Measurements from ENCODE around the gene ACSL5.
A peak's percentile ranks its signal among the peaks of the same experiment; 100 is the strongest.
"Not testable (repeated sequence)": the region's sequence is repeated elsewhere in the genome, so short reads cannot be mapped to it uniquely, and the experiment has no call there.

The ACSL5 gene

DNA sequence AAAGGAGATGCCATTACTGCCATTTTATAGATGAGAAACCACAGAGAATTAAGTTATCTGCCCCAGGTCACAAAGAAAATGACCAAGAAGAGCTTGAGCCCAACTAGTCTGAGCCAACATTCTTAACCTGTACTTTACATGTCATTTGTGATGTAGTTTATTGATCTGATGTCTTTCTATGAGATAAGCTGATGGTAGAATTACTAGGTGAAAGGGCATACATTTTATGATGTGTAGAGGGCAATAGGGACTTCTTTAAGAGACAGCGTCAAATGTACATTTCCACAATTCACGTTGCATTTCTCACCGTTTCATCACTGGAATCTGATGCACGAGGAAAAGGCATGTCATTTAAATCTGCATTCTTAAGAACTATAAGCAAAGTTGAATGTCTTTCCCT lies 11.3 kb downstream of the ACSL5 start:
- no peak overlapping the region for H3K27ac ChIP-seq (ENCODE audit: low read depth, low read length)
- no peaks in the 10 kb centered on the region for H3K9me3 ChIP-seq (ENCODE audit: control insufficient read depth in 5 of 5, low read length in 5 of 5)
- no peak overlapping the region for H3K4me3 ChIP-seq (ENCODE audit: low read depth in 1 of 5, low read length in 5 of 5)
- H3K27me3 ChIP-seq (ENCODE audit: control insufficient read depth in 5 of 5, insufficient read depth in 4 of 5, low read length in 5 of 5), result no peaks in the 10 kb centered on the region
- H3K9ac ChIP-seq (ENCODE audit: low read length in 5 of 5), result no peak overlapping the region
- peaks cover 0 to 7% (median 0%) of the 10 kb centered on the region in 5 donors for H3K36me3 ChIP-seq (ENCODE audit: control insufficient read depth in 5 of 5, insufficient read depth in 5 of 5, low read length in 5 of 5)
- H3K4me1 ChIP-seq (ENCODE audit: control insufficient read depth in 5 of 5, insufficient read depth in 5 of 5, low read length in 5 of 5), result peaks cover 2 to 19% (median 13%) of the 10 kb centered on the region in 5 donors

DNA sequence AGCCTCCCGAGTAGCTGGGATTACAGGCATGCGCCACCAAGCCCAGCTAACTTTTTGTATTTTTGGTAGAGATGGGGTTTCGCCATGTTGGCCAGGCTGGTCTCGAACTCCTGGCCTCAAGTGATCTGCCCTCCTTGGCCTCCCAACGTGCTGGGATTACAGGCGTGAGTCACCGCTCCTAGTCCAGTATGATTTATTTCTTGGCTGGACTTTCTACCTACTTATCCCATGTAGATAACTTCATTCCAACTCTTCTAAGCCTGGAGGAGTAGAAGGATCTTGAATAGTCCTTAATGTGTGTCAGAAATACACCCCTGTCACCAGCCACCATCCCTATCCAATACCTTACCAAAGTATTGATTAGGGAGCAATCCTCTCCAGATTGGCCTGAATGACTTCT lies 14.1 kb downstream of the ACSL5 start:
- not testable (repeated sequence) for H3K4me3 ChIP-seq (ENCODE audit: low read depth in 1 of 5, low read length in 5 of 5); H3K36me3 ChIP-seq (ENCODE audit: control insufficient read depth in 5 of 5, insufficient read depth in 5 of 5, low read length in 5 of 5); H3K9ac ChIP-seq (ENCODE audit: low read length in 5 of 5); H3K27me3 ChIP-seq (ENCODE audit: control insufficient read depth in 5 of 5, insufficient read depth in 4 of 5, low read length in 5 of 5); H3K9me3 ChIP-seq (ENCODE audit: control insufficient read depth in 5 of 5, low read length in 5 of 5)
- peak overlapping the region; percentile 38 for H3K27ac ChIP-seq (ENCODE audit: low read depth, low read length)
- peaks cover 2 to 18% (median 11%) of the 10 kb centered on the region in 5 donors for H3K4me1 ChIP-seq (ENCODE audit: control insufficient read depth in 5 of 5, insufficient read depth in 5 of 5, low read length in 5 of 5)

DNA sequence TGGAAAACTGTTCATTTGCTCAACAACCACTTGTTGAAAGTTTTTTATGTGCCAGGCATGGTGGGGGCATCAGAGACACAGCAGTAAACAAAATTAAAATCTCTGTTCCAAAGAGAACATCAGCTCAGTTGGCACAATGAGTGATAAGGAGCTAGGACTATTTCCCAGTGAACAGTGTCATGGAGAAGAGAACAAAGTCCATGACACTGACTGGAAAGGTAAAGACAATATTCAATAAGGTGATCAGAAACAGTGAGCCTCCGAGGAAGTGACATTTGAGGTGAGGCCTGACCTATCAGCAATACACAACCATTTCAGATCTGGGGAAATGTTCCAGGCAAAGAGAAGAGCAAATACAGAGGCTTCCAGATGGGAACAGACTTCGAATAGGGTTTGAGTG lies 14.6 kb downstream of the ACSL5 start:
- H3K4me3 ChIP-seq (ENCODE audit: low read depth in 1 of 5, low read length in 5 of 5), result no peak overlapping the region
- H3K27ac ChIP-seq (ENCODE audit: low read depth, low read length), result peak overlapping the region; percentile 38
- no peaks in the 10 kb centered on the region for H3K36me3 ChIP-seq (ENCODE audit: control insufficient read depth in 5 of 5, insufficient read depth in 5 of 5, low read length in 5 of 5)
- no peaks in the 10 kb centered on the region for H3K27me3 ChIP-seq (ENCODE audit: control insufficient read depth in 5 of 5, insufficient read depth in 4 of 5, low read length in 5 of 5)
- peaks cover 2 to 13% (median 6%) of the 10 kb centered on the region in 5 donors for H3K4me1 ChIP-seq (ENCODE audit: control insufficient read depth in 5 of 5, insufficient read depth in 5 of 5, low read length in 5 of 5)
- no peaks in the 10 kb centered on the region for H3K9me3 ChIP-seq (ENCODE audit: control insufficient read depth in 5 of 5, low read length in 5 of 5)
- H3K9ac ChIP-seq (ENCODE audit: low read length in 5 of 5), result no peak overlapping the region

DNA sequence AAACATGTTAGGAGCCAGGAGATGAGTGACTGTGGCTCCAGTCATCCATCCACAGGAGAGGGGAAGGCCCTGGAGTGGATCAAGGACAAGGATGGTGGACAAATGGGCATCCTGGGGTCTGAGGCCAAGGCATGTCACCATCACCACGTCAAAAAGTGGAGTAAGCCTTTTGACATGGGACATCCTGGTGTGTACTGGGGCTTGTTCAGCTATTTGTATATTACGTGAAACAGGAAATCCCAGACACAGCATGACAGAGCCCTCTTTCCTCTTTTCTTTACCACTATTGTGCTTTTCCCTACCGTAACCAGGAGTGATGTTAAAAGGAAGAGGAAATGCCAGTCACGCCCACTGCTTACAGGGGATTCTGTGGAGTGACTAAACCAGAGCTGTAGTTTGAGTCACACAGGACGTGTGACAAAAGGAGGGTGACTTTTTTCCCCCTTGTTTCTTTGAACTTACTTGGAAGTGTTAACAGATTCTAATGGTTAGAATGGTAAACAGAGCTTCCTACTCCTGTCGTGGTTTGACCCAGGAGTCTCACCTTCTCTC lies 15.4 kb downstream of the ACSL5 start:
- Histone ChIP-seq H3K27ac (ENCODE audit: low read depth, low read length) (peak overlapping the region; percentile 66), H3K4me3 (ENCODE audit: low read depth in 1 of 5, low read length in 5 of 5) (no peak overlapping the region), H3K4me1 (ENCODE audit: control insufficient read depth in 5 of 5, insufficient read depth in 5 of 5, low read length in 5 of 5) (peaks cover 0 to 10% (median 3%) of the 10 kb centered on the region in 5 donors), H3K27me3 (ENCODE audit: control insufficient read depth in 5 of 5, insufficient read depth in 4 of 5, low read length in 5 of 5) (no peaks in the 10 kb centered on the region), H3K9me3 (ENCODE audit: control insufficient read depth in 5 of 5, low read length in 5 of 5) (no peaks in the 10 kb centered on the region), H3K9ac (ENCODE audit: low read length in 5 of 5) (peak overlapping the region in 1 of 5 donors; percentile 60), H3K36me3 (ENCODE audit: control insufficient read depth in 5 of 5, insufficient read depth in 5 of 5, low read length in 5 of 5) (no peaks in the 10 kb centered on the region)

DNA sequence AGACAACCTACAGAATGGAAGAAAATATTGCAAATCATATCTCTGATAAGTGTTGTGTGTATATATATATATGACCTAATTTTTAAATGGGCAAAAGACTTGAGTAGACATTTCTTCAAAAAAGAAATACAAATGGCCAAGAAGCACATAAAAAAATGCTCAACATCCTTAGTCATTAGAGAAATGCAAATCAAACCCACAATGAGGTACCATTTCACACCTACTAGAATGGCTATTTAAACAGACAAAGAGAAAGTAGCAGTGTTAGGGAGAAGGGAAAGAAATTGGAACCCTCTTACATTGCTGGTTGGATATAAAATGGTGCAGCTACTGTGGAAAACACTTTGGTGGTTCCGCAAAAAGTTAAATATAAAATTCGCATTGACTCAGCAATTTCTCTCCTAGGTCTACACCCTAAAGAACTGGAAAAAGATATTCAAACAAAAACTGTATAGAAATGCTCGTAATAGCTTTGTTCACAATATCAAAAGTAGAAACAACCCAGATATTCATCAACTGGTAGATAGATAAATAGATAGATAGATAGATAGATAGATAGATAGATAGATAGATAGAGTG lies 16.3 kb downstream of the ACSL5 start:
- Histone ChIP-seq H3K4me1 (ENCODE audit: control insufficient read depth in 5 of 5, insufficient read depth in 5 of 5, low read length in 5 of 5) (peaks cover 0 to 10% (median 3%) of the 10 kb centered on the region in 5 donors), H3K27ac (ENCODE audit: low read depth, low read length) (peak overlapping the region; percentile 66), H3K36me3 (ENCODE audit: control insufficient read depth in 5 of 5, insufficient read depth in 5 of 5, low read length in 5 of 5) (peaks cover 0 to 4% (median 0%) of the 10 kb centered on the region in 5 donors), H3K27me3 (ENCODE audit: control insufficient read depth in 5 of 5, insufficient read depth in 4 of 5, low read length in 5 of 5) (no peaks in the 10 kb centered on the region), H3K4me3 (ENCODE audit: low read depth in 1 of 5, low read length in 5 of 5) (no peak overlapping the region), H3K9me3 (ENCODE audit: control insufficient read depth in 5 of 5, low read length in 5 of 5) (no peaks in the 10 kb centered on the region), H3K9ac (ENCODE audit: low read length in 5 of 5) (no peak overlapping the region)

DNA sequence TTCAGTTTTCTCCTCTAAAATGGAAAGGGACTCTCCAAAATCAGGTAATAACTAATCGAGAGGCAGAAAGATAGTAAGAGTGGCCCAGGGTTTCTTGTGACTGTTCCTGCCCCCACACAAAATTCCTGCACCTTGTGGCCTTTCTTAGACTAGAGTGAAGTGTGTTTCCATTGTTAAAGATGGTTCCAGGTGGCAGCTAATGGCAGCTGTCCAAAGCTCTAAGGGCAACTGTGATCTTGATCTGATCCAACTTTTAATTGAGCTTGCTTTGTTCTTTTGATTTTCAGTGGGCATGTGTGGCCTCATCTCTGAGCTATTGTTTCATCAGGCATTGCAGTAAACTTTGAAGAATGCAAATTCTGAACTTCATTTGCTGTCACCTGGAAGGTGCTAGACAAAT lies 19.4 kb downstream of the ACSL5 start:
- Histone ChIP-seq H3K27ac (ENCODE audit: low read depth, low read length) (no peak overlapping the region), H3K4me3 (ENCODE audit: low read depth in 1 of 5, low read length in 5 of 5) (no peak overlapping the region), H3K4me1 (ENCODE audit: control insufficient read depth in 5 of 5, insufficient read depth in 5 of 5, low read length in 5 of 5) (peaks cover 0 to 10% (median 3%) of the 10 kb centered on the region in 5 donors), H3K9me3 (ENCODE audit: control insufficient read depth in 5 of 5, low read length in 5 of 5) (no peaks in the 10 kb centered on the region), H3K27me3 (ENCODE audit: control insufficient read depth in 5 of 5, insufficient read depth in 4 of 5, low read length in 5 of 5) (no peaks in the 10 kb centered on the region), H3K36me3 (ENCODE audit: control insufficient read depth in 5 of 5, insufficient read depth in 5 of 5, low read length in 5 of 5) (peaks cover 2 to 25% (median 10%) of the 10 kb centered on the region in 5 donors), H3K9ac (ENCODE audit: low read length in 5 of 5) (no peak overlapping the region)

DNA sequence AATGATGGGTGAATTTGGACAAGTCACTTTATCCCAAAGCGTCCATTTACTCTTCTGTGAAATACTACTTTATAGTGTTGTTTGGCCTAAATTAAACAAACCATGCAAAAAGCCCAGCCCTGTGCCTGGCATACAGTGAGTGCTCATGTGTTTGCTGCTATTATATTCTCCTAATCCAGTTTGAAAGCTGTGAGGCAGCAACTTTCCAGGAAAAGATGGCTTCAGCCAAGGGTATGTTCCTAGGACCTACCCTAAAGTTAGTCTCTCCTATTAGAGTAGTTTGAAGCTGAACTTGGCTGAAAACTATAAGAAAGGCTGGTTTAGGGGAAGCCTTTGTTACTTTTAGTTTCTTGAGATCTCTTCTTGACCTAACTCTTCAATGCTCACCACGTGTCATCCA lies 19.9 kb downstream of the ACSL5 start:
- H3K27ac ChIP-seq (ENCODE audit: low read depth, low read length), result no peak overlapping the region
- H3K36me3 ChIP-seq (ENCODE audit: control insufficient read depth in 5 of 5, insufficient read depth in 5 of 5, low read length in 5 of 5), result peaks cover 2 to 28% (median 10%) of the 10 kb centered on the region in 5 donors
- H3K4me1 ChIP-seq (ENCODE audit: control insufficient read depth in 5 of 5, insufficient read depth in 5 of 5, low read length in 5 of 5), result peaks cover 0 to 10% (median 3%) of the 10 kb centered on the region in 5 donors
- no peaks in the 10 kb centered on the region for H3K27me3 ChIP-seq (ENCODE audit: control insufficient read depth in 5 of 5, insufficient read depth in 4 of 5, low read length in 5 of 5)
- no peaks in the 10 kb centered on the region for H3K9me3 ChIP-seq (ENCODE audit: control insufficient read depth in 5 of 5, low read length in 5 of 5)
- H3K4me3 ChIP-seq (ENCODE audit: low read depth in 1 of 5, low read length in 5 of 5), result no peak overlapping the region
- no peak overlapping the region for H3K9ac ChIP-seq (ENCODE audit: low read length in 5 of 5)

DNA sequence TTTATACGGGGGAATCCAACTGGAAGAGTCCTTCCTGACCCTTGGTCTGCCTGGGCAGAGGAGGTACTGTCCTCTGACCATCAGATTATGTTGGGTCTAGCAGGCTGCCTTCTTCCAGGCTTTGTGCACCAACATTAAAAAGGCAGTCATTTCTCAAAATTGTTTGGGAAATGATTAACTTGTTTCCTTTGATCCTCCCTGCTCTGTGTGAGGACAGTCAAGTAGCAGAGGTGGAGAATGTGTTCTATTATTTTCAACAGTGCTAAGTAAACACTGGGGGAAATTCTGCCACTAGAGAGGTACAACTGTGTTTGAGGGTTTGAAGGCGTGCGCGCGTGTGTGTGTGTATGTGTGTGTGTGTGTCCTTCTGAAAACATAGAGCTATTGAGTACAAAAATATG lies 20.6 kb downstream of the ACSL5 start:
- H3K27me3 ChIP-seq (ENCODE audit: control insufficient read depth in 5 of 5, insufficient read depth in 4 of 5, low read length in 5 of 5), result no peaks in the 10 kb centered on the region
- H3K27ac ChIP-seq (ENCODE audit: low read depth, low read length), result no peak overlapping the region
- H3K9ac ChIP-seq (ENCODE audit: low read length in 5 of 5), result no peak overlapping the region

DNA sequence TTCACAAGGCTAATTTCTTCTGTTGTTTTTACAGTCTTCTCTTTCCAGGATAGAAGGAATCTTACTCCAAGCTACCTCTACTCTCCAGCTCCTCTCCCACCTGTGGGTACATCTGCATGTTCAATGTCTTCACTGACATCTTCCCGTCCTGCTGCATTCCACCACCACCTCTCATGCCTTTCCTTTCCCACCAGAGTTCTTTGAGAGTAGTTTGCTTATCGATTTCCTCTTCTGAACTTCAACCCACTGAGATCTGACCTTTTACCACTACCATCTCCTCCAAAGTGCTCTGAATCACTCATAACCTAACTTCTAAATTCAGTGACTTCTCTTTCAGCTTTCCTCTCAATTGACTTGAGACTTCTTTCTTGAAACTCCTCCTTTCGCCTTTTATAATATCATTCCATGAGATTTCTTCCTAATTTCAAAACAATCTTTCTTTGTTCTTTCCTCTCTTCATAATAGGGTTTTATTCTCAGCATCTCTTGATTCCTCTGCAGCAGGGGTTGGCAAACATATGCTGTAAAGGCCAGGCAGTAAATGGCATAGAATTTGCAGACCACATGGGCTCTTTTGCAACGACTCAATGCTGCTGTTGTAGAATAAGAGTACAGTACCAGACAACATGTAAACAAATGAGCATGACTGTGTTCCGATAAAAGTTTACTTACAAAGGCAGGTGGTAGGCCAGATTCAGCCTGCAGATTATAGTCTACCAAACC lies 22.1 kb downstream of the ACSL5 start:
- H3K9ac ChIP-seq (ENCODE audit: low read length in 5 of 5), result no peak overlapping the region
- no peak overlapping the region for H3K27ac ChIP-seq (ENCODE audit: low read depth, low read length)
- no peak overlapping the region for H3K4me3 ChIP-seq (ENCODE audit: low read depth in 1 of 5, low read length in 5 of 5)
- H3K4me1 ChIP-seq (ENCODE audit: control insufficient read depth in 5 of 5, insufficient read depth in 5 of 5, low read length in 5 of 5), result no peaks in the 10 kb centered on the region
- H3K36me3 ChIP-seq (ENCODE audit: control insufficient read depth in 5 of 5, insufficient read depth in 5 of 5, low read length in 5 of 5), result peaks cover 7 to 40% (median 14%) of the 10 kb centered on the region in 5 donors
- H3K27me3 ChIP-seq (ENCODE audit: control insufficient read depth in 5 of 5, insufficient read depth in 4 of 5, low read length in 5 of 5), result no peaks in the 10 kb centered on the region
- no peaks in the 10 kb centered on the region for H3K9me3 ChIP-seq (ENCODE audit: control insufficient read depth in 5 of 5, low read length in 5 of 5)

More for the DNA sequence above, 20.6 kb downstream of the ACSL5 start:
- Histone ChIP-seq H3K36me3 (ENCODE audit: control insufficient read depth in 5 of 5, insufficient read depth in 5 of 5, low read length in 5 of 5) (peaks cover 3 to 34% (median 10%) of the 10 kb centered on the region in 5 donors), H3K9me3 (ENCODE audit: control insufficient read depth in 5 of 5, low read length in 5 of 5) (no peaks in the 10 kb centered on the region), H3K4me1 (ENCODE audit: control insufficient read depth in 5 of 5, insufficient read depth in 5 of 5, low read length in 5 of 5) (peaks cover 0 to 4% (median 0%) of the 10 kb centered on the region in 5 donors), H3K4me3 (ENCODE audit: low read depth in 1 of 5, low read length in 5 of 5) (no peak overlapping the region)

DNA sequence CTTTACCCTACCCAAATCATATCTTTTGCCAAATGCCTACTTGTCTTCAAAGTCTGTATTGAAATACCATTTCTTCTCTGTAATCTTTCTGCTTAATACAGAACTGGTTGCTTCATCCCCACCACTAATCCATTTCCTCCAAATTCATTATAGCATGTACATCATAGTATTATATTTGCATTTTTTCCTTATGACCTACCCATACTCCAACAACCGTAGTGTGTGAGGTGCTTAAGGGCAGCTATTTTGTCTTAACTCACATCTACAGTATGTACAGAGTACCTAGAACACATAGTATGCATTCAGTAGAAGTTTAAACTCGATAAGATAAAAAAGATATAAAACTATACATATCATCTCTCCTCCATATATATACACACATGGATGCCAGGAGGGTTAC lies 23.7 kb downstream of the ACSL5 start:
- H3K27me3 ChIP-seq (ENCODE audit: control insufficient read depth in 5 of 5, insufficient read depth in 4 of 5, low read length in 5 of 5), result no peaks in the 10 kb centered on the region
- H3K4me3 ChIP-seq (ENCODE audit: low read depth in 1 of 5, low read length in 5 of 5), result no peak overlapping the region
- peaks cover 7 to 47% (median 14%) of the 10 kb centered on the region in 5 donors for H3K36me3 ChIP-seq (ENCODE audit: control insufficient read depth in 5 of 5, insufficient read depth in 5 of 5, low read length in 5 of 5)
- no peak overlapping the region for H3K9ac ChIP-seq (ENCODE audit: low read length in 5 of 5)
- H3K9me3 ChIP-seq (ENCODE audit: control insufficient read depth in 5 of 5, low read length in 5 of 5), result no peaks in the 10 kb centered on the region
- H3K27ac ChIP-seq (ENCODE audit: low read depth, low read length), result no peak overlapping the region
- no peaks in the 10 kb centered on the region for H3K4me1 ChIP-seq (ENCODE audit: control insufficient read depth in 5 of 5, insufficient read depth in 5 of 5, low read length in 5 of 5)

Data from subcutaneous abdominal adipose tissue (tissue), 5 donors.